HL-60 (cell line): ENCODE measurements around the gene TMPRSS7.
A peak's percentile ranks its signal among the peaks of the same experiment; 100 is the strongest.

ENCODE experiments used
- POLR2AphosphoS5 ChIP-seq: IDR thresholded peaks from 2 replicates; pipeline ENCODE4 v1.6.1; 2012; ENCODE audit warnings: low read depth
- SPI1 ChIP-seq: IDR thresholded peaks from 2 replicates; pipeline ENCODE4 v1.6.1; 2012; ENCODE audit warnings: low read depth, mild to moderate bottlenecking, borderline replicate concordance
- TF ChIP-seq, protein P1 (sequence below): IDR thresholded peaks from one replicate; pipeline ENCODE4 v1.5.1; 2011; ENCODE audit warnings: low read length, control low read depth, inconsistent platforms; ENCODE audit not compliant: insufficient read depth
- TF ChIP-seq, protein P2 (sequence below): IDR thresholded peaks from 2 replicates; pipeline ENCODE4 v1.6.1; 2012; ENCODE audit warnings: low read depth; ENCODE audit not compliant: insufficient replicate concordance

DNA sequence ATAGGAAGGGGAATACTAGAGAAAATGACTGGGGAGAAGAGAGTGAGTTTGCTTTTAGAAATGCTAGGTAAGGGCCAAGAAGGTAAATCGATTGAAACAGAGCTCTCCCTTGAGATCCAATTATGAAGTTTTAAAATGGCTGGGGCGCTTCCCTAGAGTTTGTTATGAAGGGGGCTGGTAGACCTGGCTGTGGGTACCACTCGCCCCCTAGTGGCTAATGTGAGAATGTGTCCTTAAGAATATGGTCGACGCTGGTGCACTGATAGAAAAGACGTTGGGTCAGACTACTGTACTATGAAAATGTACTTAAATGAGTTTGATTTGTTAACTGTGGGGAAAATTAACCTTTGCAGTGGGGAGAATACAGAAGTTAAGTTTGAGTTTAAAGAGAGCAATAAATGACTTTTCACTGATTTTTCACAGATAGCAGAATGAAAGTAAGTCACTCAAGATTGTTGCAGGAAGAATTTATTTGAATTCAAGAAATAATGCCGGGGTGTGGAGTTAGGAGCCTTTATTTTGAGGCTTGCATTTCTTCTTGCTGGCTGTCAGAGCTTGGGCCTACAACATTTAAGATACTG, 9.2 kb downstream of the TMPRSS7 start:
- TF ChIP-seq POLR2AphosphoS5 (no peak), SPI1 (no peak)
- TF ChIP-seq, protein P1, sequence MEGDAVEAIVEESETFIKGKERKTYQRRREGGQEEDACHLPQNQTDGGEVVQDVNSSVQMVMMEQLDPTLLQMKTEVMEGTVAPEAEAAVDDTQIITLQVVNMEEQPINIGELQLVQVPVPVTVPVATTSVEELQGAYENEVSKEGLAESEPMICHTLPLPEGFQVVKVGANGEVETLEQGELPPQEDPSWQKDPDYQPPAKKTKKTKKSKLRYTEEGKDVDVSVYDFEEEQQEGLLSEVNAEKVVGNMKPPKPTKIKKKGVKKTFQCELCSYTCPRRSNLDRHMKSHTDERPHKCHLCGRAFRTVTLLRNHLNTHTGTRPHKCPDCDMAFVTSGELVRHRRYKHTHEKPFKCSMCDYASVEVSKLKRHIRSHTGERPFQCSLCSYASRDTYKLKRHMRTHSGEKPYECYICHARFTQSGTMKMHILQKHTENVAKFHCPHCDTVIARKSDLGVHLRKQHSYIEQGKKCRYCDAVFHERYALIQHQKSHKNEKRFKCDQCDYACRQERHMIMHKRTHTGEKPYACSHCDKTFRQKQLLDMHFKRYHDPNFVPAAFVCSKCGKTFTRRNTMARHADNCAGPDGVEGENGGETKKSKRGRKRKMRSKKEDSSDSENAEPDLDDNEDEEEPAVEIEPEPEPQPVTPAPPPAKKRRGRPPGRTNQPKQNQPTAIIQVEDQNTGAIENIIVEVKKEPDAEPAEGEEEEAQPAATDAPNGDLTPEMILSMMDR, result peak; percentile 62
- TF ChIP-seq, protein P2, sequence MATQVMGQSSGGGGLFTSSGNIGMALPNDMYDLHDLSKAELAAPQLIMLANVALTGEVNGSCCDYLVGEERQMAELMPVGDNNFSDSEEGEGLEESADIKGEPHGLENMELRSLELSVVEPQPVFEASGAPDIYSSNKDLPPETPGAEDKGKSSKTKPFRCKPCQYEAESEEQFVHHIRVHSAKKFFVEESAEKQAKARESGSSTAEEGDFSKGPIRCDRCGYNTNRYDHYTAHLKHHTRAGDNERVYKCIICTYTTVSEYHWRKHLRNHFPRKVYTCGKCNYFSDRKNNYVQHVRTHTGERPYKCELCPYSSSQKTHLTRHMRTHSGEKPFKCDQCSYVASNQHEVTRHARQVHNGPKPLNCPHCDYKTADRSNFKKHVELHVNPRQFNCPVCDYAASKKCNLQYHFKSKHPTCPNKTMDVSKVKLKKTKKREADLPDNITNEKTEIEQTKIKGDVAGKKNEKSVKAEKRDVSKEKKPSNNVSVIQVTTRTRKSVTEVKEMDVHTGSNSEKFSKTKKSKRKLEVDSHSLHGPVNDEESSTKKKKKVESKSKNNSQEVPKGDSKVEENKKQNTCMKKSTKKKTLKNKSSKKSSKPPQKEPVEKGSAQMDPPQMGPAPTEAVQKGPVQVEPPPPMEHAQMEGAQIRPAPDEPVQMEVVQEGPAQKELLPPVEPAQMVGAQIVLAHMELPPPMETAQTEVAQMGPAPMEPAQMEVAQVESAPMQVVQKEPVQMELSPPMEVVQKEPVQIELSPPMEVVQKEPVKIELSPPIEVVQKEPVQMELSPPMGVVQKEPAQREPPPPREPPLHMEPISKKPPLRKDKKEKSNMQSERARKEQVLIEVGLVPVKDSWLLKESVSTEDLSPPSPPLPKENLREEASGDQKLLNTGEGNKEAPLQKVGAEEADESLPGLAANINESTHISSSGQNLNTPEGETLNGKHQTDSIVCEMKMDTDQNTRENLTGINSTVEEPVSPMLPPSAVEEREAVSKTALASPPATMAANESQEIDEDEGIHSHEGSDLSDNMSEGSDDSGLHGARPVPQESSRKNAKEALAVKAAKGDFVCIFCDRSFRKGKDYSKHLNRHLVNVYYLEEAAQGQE, result no peak
